AG09319 (cell line): Measurements from ENCODE around the gene ANKRD33B.

Experiments
- DNase-seq: peaks from one replicate; pipeline ENCODE4 v3.0.0-alpha.2; 2010; ENCODE audit warnings: low read depth; ENCODE audit errors: extremely low read depth
- CTCF ChIP-seq: IDR thresholded peaks from 2 replicates; pipeline ENCODE4 v1.5.1; 2011; ENCODE audit warnings: low read depth, mild to moderate bottlenecking, inconsistent platforms, low read length, moderate library complexity

ANKRD33B gene

GRCh38 chr5:10672146-10673016, 108.5 kb downstream of the ANKRD33B start:
- TF ChIP-seq CTCF = no peak
- DNase-seq = no peak

GRCh38 chr5:10673017-10673389, 109.1 kb downstream of the ANKRD33B start:
- no peak for TF ChIP-seq CTCF
- no peak for DNase-seq

GRCh38 chr5:10673407-10673806, 109.5 kb downstream of the ANKRD33B start:
- TF ChIP-seq CTCF = no peak
- DNase-seq = no peak

GRCh38 chr5:10674096-10674495, 110.2 kb downstream of the ANKRD33B start:
- no peak for DNase-seq
- no peak for TF ChIP-seq CTCF

- no peak for DNase-seq
- TF ChIP-seq CTCF = no peak
Measured at GRCh38 chr5:10674582-10674981, 110.7 kb downstream of the ANKRD33B start.

GRCh38 chr5:10675177-10675700, 111.4 kb downstream of the ANKRD33B start:
- TF ChIP-seq CTCF = no peak
- no peak for DNase-seq

- TF ChIP-seq CTCF = no peak
- DNase-seq = no peak
Measured at GRCh38 chr5:10676224-10676623, 112.4 kb downstream of the ANKRD33B start.
